Measurements from ENCODE around the gene GPD2.

DNA sequence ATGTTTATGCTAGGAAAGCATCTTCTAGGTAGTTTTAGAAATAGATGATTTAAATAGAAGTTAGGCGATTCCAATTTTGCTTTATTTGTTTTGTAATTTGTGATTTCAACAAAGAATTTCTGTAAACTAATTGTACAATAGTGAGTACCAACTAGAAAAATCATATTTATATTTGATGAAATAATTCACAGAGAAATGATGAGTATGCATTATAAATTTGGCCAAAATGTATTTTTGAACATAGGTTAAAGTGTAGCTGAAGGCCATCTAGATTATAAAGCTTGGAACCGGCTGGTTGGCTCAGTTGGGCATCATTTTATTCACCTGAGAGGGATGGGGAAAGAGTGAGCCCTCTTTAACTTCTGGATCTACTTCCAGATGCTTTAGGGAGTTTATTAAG is 50.4 kb downstream of the GPD2 start:
- TF ChIP-seq RBAK (CRISPR knock-in tag; IDR thresholded peaks at IDR 0.05) = no peak
- TF ChIP-seq JUN (CRISPR knock-in tag; IDR thresholded peaks at IDR 0.05) = no peak
- TF ChIP-seq MXD4 (CRISPR knock-in tag; IDR thresholded peaks at IDR 0.05) = no peak
- TF ChIP-seq KDM4B (CRISPR knock-in tag; IDR thresholded peaks at IDR 0.05) = no peak
- no peak for TF ChIP-seq POLR2A (IDR thresholded peaks at IDR 0.05; ENCODE audit: insufficient read depth in 1 of 2, low read depth in 2 of 2, low read length in 2 of 2)
- TF ChIP-seq, protein P1, sequence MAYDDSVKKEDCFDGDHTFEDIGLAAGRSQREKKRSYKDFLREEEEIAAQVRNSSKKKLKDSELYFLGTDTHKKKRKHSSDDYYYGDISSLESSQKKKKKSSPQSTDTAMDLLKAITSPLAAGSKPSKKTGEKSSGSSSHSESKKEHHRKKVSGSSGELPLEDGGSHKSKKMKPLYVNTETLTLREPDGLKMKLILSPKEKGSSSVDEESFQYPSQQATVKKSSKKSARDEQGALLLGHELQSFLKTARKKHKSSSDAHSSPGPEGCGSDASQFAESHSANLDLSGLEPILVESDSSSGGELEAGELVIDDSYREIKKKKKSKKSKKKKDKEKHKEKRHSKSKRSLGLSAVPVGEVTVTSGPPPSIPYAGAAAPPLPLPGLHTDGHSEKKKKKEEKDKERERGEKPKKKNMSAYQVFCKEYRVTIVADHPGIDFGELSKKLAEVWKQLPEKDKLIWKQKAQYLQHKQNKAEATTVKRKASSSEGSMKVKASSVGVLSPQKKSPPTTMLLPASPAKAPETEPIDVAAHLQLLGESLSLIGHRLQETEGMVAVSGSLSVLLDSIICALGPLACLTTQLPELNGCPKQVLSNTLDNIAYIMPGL (CRISPR knock-in tag; IDR thresholded peaks at IDR 0.05; ENCODE audit: borderline replicate concordance in 1 of 2, low read depth in 1 of 2) = no peak
